Neural progenitor cell (in vitro differentiated cells): Measurements from ENCODE around the gene HNRNPA0. TPM values are rescaled to one million over a fixed set of nuclear protein-coding genes. Genes with fewer than 3 reads are reported as not detected.

Source experiments
- DNase-seq: peaks from one replicate; pipeline ENCODE4 v3.0.0-alpha.2; 2016; ENCODE audit warnings: low spot score
- H2AFZ ChIP-seq: fragments of 200-600 bp; sonication (generic); replicated peaks from 2 replicates; pipeline ENCODE4 v1.6.1; 2016; ENCODE audit warnings: antibody characterized with exemption
- H3F3A ChIP-seq: fragments of 200-600 bp; sonication (generic); 2 replicates; pipeline ENCODE4 v1.6.1; 2016; ENCODE audit warnings: antibody characterized with exemption, low read depth
- H3K27ac ChIP-seq: fragments of 200-600 bp; sonication (generic); 2 replicates; pipeline ENCODE4 v1.5.1; 2016; ENCODE audit warnings: mild to moderate bottlenecking
- H3K27me3 ChIP-seq: fragments of 200-600 bp; sonication (generic); 2 replicates; pipeline ENCODE4 v1.6.1; 2016; ENCODE audit warnings: mild to moderate bottlenecking, moderate library complexity
- H3K36me3 ChIP-seq: fragments of 200-600 bp; sonication (generic); 2 replicates; pipeline ENCODE4 v1.5.1; 2016
- H3K4me1 ChIP-seq: fragments of 200-600 bp; sonication (generic); 2 replicates; pipeline ENCODE4 v1.6.1; 2016; ENCODE audit warnings: mixed run types
- H3K4me2 ChIP-seq: fragments of 200-600 bp; sonication (generic); 2 replicates; pipeline ENCODE4 v1.6.1; 2016
- H3K4me3 ChIP-seq: fragments of 200-600 bp; sonication (generic); 2 replicates; pipeline ENCODE4 v1.5.1; 2016
- H3K79me2 ChIP-seq: fragments of 200-600 bp; sonication (generic); 2 replicates; pipeline ENCODE4 v1.6.1; 2016; ENCODE audit warnings: low read depth
- H3K9ac ChIP-seq: fragments of 200-600 bp; sonication (generic); 2 replicates; pipeline ENCODE4 v1.6.1; 2016
- H3K9me3 ChIP-seq: fragments of 200-600 bp; sonication (generic); 2 replicates; pipeline ENCODE4 v1.5.1; 2016; ENCODE audit warnings: low read depth
- H4K20me1 ChIP-seq: fragments of 200-600 bp; sonication (generic); 2 replicates; pipeline ENCODE4 v1.6.1; 2016; ENCODE audit warnings: low read depth
- H3K27ac Mint-ChIP-seq: 3 replicates; pipeline ENCODE4 v1.8.0; 2021; ENCODE audit warnings: mixed read lengths
- H3K27me3 Mint-ChIP-seq: 2 replicates; pipeline ENCODE4 v1.8.0; 2022; ENCODE audit warnings: low read depth, mild to moderate bottlenecking, inconsistent platforms, moderate library complexity, mixed read lengths; ENCODE audit not compliant: insufficient read depth
- H3K36me3 Mint-ChIP-seq: 3 replicates; pipeline ENCODE4 v1.8.0; 2021; ENCODE audit warnings: mixed read lengths
- H3K4me1 Mint-ChIP-seq: 3 replicates; pipeline ENCODE4 v1.8.0; 2021; ENCODE audit warnings: mixed read lengths
- H3K4me3 Mint-ChIP-seq: 3 replicates; pipeline ENCODE4 v1.8.0; 2021; ENCODE audit warnings: mild to moderate bottlenecking, moderate library complexity, mixed read lengths
- H3K9me3 Mint-ChIP-seq: 3 replicates; pipeline ENCODE4 v1.8.0; 2020; ENCODE audit warnings: mixed read lengths
- EZH2 ChIP-seq: fragments of 200-600 bp; sonication (generic); IDR thresholded peaks from 2 replicates; pipeline ENCODE4 v1.6.1; 2017; ENCODE audit warnings: antibody characterized with exemption, mild to moderate bottlenecking, moderate library complexity
- EZH2phosphoT487 ChIP-seq: fragments of 200-600 bp; sonication (generic); IDR thresholded peaks from 2 replicates; pipeline ENCODE4 v1.6.1; 2017; ENCODE audit warnings: antibody characterized with exemption
- total RNA-seq: library from RNA; depleted of rRNA; stranded (reverse); fragments of >200 nt; gene quantifications from 2 replicates; pipeline ENCODE4 v1.2.3, GENCODE V29; 2015; ENCODE audit warnings: low replicate concordance
- TF ChIP-seq, protein P1 (sequence below): fragments of 200-600 bp; sonication (generic); IDR thresholded peaks from 2 replicates; pipeline ENCODE4 v1.5.1; 2017; ENCODE audit warnings: antibody characterized with exemption, mild to moderate bottlenecking

The HNRNPA0 gene
- total RNA-seq, 1 donor from 2014 or later: 49.8 TPM

DNA sequence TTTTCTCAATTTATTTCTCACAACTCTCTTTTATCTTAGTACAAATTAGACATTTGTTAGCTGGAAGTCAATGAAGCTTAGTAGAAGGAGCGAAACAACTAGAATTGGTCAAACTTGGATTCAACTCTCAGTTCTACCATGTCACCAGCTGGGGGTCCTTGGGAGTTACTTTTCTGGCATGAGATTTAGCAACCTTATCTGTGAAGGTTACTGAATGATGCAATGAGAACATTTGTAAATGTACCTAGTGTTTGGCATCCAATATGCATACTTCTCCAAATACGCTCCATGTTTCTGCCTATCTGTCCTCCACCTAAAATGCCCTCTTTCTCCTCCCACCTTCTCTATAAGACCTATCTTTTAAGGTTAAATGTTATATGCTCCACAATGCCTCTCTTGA is 6.3 kb downstream of the HNRNPA0 start:
- Histone ChIP-seq H3K79me2 (peaks cover 49% of the 10 kb centered on the region), H3K4me2 (no peak overlapping the region), H3F3A (peaks cover 37% of the 10 kb centered on the region), H3K4me1 (peaks cover 26% of the 10 kb centered on the region), H3K9ac (no peak overlapping the region), H3K9me3 (no peaks in the 10 kb centered on the region), H2AFZ (no peak overlapping the region), H3K36me3 (no peaks in the 10 kb centered on the region), H3K4me3 (no peak overlapping the region), H3K27me3 (no peaks in the 10 kb centered on the region), H4K20me1 (peaks cover 50% of the 10 kb centered on the region), H3K27ac (no peak overlapping the region)
- Mint-ChIP-seq H3K36me3 (peaks cover 8% of the 10 kb centered on the region), H3K4me3 (no peak overlapping the region), H3K4me1 (peaks cover 14% of the 10 kb centered on the region), H3K9me3 (no peaks in the 10 kb centered on the region), H3K27me3 (no peaks in the 10 kb centered on the region), H3K27ac (no peak overlapping the region)
- TF ChIP-seq, protein P1, sequence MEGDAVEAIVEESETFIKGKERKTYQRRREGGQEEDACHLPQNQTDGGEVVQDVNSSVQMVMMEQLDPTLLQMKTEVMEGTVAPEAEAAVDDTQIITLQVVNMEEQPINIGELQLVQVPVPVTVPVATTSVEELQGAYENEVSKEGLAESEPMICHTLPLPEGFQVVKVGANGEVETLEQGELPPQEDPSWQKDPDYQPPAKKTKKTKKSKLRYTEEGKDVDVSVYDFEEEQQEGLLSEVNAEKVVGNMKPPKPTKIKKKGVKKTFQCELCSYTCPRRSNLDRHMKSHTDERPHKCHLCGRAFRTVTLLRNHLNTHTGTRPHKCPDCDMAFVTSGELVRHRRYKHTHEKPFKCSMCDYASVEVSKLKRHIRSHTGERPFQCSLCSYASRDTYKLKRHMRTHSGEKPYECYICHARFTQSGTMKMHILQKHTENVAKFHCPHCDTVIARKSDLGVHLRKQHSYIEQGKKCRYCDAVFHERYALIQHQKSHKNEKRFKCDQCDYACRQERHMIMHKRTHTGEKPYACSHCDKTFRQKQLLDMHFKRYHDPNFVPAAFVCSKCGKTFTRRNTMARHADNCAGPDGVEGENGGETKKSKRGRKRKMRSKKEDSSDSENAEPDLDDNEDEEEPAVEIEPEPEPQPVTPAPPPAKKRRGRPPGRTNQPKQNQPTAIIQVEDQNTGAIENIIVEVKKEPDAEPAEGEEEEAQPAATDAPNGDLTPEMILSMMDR: no peak
- TF ChIP-seq EZH2 (no peak), EZH2phosphoT487 (no peak)
- DNase-seq: no peak

DNA sequence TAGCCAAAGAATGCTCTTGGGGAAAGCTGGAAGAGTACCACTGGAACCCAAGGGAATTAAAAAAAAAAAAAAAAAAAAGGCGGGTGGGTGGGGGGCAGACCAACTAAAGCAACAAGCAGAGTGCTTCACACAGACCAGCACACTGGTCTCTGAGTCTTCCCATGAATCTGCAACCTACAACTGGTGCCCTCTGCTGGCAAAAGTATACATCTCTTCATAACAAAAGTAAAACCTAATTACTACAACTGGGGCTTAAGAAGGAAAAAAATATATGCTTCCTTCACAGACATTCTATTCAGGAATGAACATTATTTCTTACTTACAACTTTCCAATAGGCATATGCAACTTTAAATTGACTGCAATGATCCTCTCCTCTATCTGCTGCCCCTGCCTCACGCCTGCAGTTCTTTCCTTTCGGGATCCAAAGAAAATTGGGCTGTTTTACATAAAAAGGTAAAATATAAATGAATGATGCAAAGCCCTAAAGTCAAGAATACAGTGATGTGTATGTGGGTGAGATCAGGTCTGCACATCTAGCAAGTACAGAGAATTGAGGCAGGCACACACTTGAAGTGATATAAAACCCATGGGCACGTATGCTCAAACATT is 11.0 kb downstream of the HNRNPA0 start:
- peak; percentile 86 for DNase-seq
- H3K79me2 ChIP-seq: peaks cover 2% of the 10 kb centered on the region
- no peaks in the 10 kb centered on the region for H3K4me1 Mint-ChIP-seq
- H3K9ac ChIP-seq: no peak overlapping the region
- TF ChIP-seq, protein P1: peak; percentile 74
- TF ChIP-seq EZH2phosphoT487: no peak
- no peak overlapping the region for H3K4me3 Mint-ChIP-seq
- H3K9me3 Mint-ChIP-seq: no peaks in the 10 kb centered on the region
- no peaks in the 10 kb centered on the region for H3K9me3 ChIP-seq
- peaks cover 3% of the 10 kb centered on the region for H4K20me1 ChIP-seq
- peaks cover 14% of the 10 kb centered on the region for H3F3A ChIP-seq
- H3K27ac Mint-ChIP-seq: no peak overlapping the region
- H3K36me3 ChIP-seq: no peaks in the 10 kb centered on the region
- H3K4me2 ChIP-seq: no peak overlapping the region
- no peaks in the 10 kb centered on the region for H3K27me3 Mint-ChIP-seq
- no peak overlapping the region for H3K4me3 ChIP-seq
- no peak overlapping the region for H2AFZ ChIP-seq
- H3K36me3 Mint-ChIP-seq: no peaks in the 10 kb centered on the region
- H3K27ac ChIP-seq: no peak overlapping the region
- no peaks in the 10 kb centered on the region for H3K27me3 ChIP-seq
- H3K4me1 ChIP-seq: no peaks in the 10 kb centered on the region

DNA sequence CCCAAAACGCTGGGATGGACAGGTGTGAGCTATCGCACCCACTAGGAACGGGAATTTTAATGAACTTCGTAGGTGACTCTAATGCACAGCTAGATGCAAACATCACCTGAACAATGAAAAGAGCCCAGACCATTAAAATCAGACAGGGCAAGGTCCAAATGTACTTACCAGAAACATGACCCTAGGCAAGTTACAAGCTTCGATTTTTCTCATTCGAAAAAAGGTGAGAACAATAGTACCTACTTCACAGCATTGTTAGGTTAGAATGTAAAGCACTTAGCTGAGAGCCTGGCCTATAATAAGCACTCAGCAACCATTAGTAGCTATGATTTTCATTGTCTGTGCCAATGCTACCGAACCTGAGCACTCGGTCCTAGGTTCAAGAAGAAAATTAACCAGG is 12.4 kb downstream of the HNRNPA0 start:
- Histone ChIP-seq H3K9ac (no peak overlapping the region), H3K36me3 (no peaks in the 10 kb centered on the region), H2AFZ (no peak overlapping the region), H3K27me3 (no peaks in the 10 kb centered on the region), H3K79me2 (no peaks in the 10 kb centered on the region), H3K27ac (no peak overlapping the region), H3K4me1 (no peaks in the 10 kb centered on the region), H3K9me3 (no peaks in the 10 kb centered on the region), H4K20me1 (no peaks in the 10 kb centered on the region), H3F3A (peaks cover 1% of the 10 kb centered on the region), H3K4me3 (no peak overlapping the region), H3K4me2 (no peak overlapping the region)
- Mint-ChIP-seq H3K4me3 (no peak overlapping the region), H3K9me3 (peaks cover 5% of the 10 kb centered on the region), H3K4me1 (no peaks in the 10 kb centered on the region), H3K27me3 (no peaks in the 10 kb centered on the region), H3K36me3 (no peaks in the 10 kb centered on the region), H3K27ac (no peak overlapping the region)
- no peak for DNase-seq
- TF ChIP-seq EZH2phosphoT487 (no peak), EZH2 (no peak)
- TF ChIP-seq, protein P1: no peak
